ACC112 (cell line): ENCODE results near the gene HRH1.
A peak's percentile ranks its signal among the peaks of the same experiment; 100 is the strongest.
"Not testable (repeated sequence)": the region's sequence is repeated elsewhere in the genome, so short reads cannot be mapped to it uniquely, and the experiment has no call there.

Experiments used
- H2AFZ ChIP-seq: fragments of 200-600 bp; sonication (generic); one replicate; pipeline ENCODE4 v1.6.0; 2017; ENCODE audit warnings: antibody characterized with exemption, low read length; ENCODE audit not compliant: unreplicated experiment
- H3K27ac ChIP-seq: fragments of 200-600 bp; sonication (generic); 2 replicates; pipeline ENCODE4 v1.5.1; 2014; ENCODE audit warnings: low read depth, mild to moderate bottlenecking, antibody characterized with exemption, low read length, moderate library complexity
- H3K27me3 ChIP-seq: fragments of 200-600 bp; sonication (generic); 2 replicates; pipeline ENCODE4 v1.6.1; 2014; ENCODE audit warnings: mild to moderate bottlenecking, antibody characterized with exemption, low read length, moderate library complexity, mixed read lengths; ENCODE audit not compliant: insufficient read depth
- H3K36me3 ChIP-seq: fragments of 200-600 bp; sonication (generic); 2 replicates; pipeline ENCODE4 v1.6.1; 2016; ENCODE audit warnings: mild to moderate bottlenecking, antibody characterized with exemption, low read length, moderate library complexity, mixed read lengths; ENCODE audit not compliant: insufficient read depth
- H3K4me1 ChIP-seq: fragments of 200-600 bp; sonication (generic); one replicate; pipeline ENCODE4 v1.6.1; 2016; ENCODE audit warnings: low read length, mixed read lengths; ENCODE audit not compliant: insufficient read depth, unreplicated experiment, control insufficient read depth
- H3K4me3 ChIP-seq: fragments of 200-600 bp; sonication (generic); 2 replicates; pipeline ENCODE4 v1.5.1; 2014; ENCODE audit warnings: mild to moderate bottlenecking, low read depth, low read length
- H3K79me2 ChIP-seq: fragments of 200-600 bp; sonication (generic); one replicate; pipeline ENCODE4 v1.6.0; 2016; ENCODE audit warnings: low read length; ENCODE audit not compliant: control insufficient read depth, unreplicated experiment, insufficient read depth

Gene HRH1, protein sequence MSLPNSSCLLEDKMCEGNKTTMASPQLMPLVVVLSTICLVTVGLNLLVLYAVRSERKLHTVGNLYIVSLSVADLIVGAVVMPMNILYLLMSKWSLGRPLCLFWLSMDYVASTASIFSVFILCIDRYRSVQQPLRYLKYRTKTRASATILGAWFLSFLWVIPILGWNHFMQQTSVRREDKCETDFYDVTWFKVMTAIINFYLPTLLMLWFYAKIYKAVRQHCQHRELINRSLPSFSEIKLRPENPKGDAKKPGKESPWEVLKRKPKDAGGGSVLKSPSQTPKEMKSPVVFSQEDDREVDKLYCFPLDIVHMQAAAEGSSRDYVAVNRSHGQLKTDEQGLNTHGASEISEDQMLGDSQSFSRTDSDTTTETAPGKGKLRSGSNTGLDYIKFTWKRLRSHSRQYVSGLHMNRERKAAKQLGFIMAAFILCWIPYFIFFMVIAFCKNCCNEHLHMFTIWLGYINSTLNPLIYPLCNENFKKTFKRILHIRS

DNA sequence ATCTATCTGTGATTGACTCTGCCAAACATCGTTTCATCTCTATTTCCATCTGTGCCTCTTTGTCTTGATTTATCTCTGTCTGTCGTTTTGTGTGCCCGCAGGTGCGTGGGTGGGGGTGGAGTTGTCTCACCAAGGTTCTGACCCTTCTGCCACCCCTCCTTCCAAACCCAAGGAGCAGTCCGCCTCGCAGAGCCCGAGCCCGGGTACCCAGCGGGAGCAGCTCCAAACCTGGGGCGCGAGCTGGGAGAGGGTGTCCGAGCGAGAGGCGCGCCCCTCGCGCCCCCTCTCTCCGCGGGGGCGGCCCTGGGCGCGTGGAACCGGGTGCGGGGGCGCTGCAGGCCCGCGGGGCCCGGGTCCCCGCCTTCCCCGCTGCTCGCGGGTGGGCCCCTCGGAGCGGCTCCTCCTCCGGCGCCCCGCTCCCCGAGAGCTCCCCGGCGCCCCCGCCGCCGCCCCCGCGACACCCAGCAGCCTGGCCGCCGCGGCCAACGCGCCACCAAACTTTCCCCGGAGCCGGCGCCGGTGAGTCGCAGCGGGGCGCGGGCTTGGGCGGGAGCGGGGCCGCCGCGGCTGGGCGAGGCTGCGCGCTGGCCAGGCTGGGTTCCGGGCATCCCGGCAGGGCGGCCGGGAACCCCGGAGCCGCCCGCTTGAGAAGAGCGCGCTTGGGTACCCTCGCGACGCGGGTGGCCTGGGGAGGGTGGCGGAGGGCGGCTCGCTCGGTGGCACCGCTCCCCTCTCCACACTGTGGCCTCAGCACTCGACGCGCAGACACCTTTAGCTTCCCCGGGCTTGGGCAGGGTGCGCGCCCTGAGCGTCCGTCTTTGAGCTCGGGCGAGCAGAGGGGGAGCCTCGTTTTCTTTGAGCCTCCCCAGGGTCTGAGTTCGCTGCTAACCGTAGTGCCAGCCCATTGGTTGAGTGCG lies at the start of gene HRH1:
Gene HRH1 (plus strand): TSS at position 458 of the 917 bp plus-strand sequence. CDS start 104,545 bp downstream, outside the sequence.
- Histone ChIP-seq H3K36me3 (0 out of 2 replicates have a peak, but pooled peaks cover 10% of the 10 kb centered on the region), H2AFZ (peak within 1 kb of the TSS; percentile 64), H3K27me3 (no peaks in the 10 kb centered on the region), H3K4me1 (peaks cover 51% of the 10 kb centered on the region), H3K4me3 (peak within 1 kb of the TSS; percentile 90), H3K79me2 (peaks cover 38% of the 10 kb centered on the region), H3K27ac (peak within 1 kb of the TSS; percentile 76)

DNA sequence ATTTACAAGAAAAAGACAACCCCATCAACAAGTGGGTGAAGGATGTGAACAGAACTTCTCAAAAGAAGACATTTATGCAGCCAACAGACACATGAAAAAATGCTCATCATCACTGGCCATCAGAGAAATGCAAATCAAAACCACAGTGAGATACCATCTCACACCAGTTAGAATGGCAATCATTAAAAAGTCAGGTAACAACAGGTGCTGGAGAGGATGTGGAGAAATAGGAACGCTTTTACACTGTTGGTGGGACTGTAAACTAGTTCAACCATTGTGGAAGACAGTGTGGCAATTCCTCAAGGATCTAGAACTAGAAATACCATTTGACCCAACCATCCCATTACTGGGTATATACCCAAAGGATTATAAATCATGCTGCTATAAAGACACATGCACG lies 41.0 kb upstream of the HRH1 start:
- H2AFZ ChIP-seq, H3K27ac ChIP-seq, H3K27me3 ChIP-seq, H3K36me3 ChIP-seq, H3K79me2 ChIP-seq, H3K4me1 ChIP-seq, H3K4me3 ChIP-seq: not testable (repeated sequence)

DNA sequence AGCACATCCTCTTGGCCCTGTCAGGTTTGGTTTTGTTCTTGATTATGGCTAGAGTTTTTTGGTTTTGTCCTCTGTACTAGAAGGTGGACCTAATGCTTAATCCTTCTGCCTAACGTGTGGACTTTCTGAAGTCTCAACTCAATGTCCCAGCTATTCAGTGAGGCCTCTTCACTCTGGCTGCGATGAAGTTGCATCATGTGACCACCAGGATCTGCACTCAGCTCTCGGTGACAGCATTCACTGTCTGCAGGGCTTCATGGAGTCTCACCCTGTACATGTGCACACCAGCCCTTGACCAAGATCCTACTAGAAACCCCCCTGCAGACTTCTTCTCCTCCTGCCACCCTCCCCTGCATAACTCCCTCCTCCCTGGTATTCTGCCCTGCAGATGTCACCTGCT lies 38.7 kb upstream of the HRH1 start:
- peaks cover 13% of the 10 kb centered on the region for H3K4me1 ChIP-seq
- H3K27ac ChIP-seq = no peak overlapping the region
- no peaks in the 10 kb centered on the region for H3K79me2 ChIP-seq
- H3K4me3 ChIP-seq = no peak overlapping the region
- H3K36me3 ChIP-seq = no peaks in the 10 kb centered on the region
- no peaks in the 10 kb centered on the region for H3K27me3 ChIP-seq
- no peak overlapping the region for H2AFZ ChIP-seq

DNA sequence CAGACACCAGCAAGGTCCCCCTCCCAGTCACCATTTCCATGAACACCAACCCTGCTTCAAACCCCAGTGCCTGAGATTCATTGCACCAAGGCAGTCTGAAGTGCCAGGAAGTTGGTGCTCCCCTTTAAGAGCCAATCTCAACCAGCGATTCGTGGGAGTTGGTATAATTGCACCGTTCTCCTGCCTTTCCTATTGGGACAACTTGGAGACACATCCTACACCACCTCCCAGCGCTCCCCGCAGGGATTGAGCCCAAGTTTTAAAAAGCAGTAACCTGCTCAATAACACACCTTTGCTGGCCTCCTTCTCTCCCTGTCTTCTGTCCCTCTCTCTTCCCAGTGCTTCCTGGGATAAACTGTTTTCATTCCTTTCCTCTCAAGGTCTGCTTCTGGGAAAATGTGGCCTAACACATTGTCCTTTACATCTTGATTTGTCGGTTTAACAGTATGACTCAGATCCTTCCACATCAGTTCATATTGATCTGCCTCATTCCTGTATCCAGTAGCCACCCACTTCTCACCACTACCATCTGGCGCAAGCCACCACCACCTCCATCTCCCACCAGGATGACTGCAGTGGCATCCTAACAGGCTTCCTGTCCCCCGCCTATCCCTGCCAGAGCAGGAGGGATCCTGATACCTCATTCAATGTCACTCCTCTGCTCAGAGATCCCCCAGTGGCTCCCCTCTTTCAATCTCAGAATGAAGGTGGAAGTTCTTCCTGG lies 37.8 kb upstream of the HRH1 start:
- Histone ChIP-seq H2AFZ (no peak overlapping the region), H3K36me3 (no peaks in the 10 kb centered on the region), H3K4me3 (no peak overlapping the region), H3K79me2 (no peaks in the 10 kb centered on the region), H3K27me3 (no peaks in the 10 kb centered on the region), H3K27ac (no peak overlapping the region), H3K4me1 (peaks cover 13% of the 10 kb centered on the region)

DNA sequence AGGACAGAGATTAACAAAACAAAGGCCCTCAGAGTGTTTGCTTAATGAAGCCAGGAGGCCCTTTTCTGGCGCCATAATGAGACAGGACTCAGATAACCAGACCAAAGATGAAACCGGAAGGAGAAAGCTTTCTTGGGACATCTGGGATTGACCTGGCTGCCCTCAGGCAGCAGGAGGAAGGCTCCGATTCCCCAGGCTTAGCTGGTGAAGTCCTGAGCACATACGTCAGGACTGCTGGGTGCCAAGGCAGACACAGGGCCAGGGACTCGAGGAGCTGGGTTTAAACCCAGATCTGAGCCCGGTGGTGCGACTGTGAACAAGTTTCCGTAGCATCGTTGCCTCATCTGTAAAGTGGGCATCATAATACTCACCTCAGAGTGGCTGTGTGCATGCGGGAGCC lies 36.7 kb upstream of the HRH1 start:
- peak overlapping the region; percentile 78 for H3K27ac ChIP-seq
- H3K4me3 ChIP-seq = no peak overlapping the region
- H3K36me3 ChIP-seq = no peaks in the 10 kb centered on the region
- no peaks in the 10 kb centered on the region for H3K27me3 ChIP-seq
- H3K4me1 ChIP-seq = peaks cover 13% of the 10 kb centered on the region
- H2AFZ ChIP-seq = no peak overlapping the region
- H3K79me2 ChIP-seq = no peaks in the 10 kb centered on the region

DNA sequence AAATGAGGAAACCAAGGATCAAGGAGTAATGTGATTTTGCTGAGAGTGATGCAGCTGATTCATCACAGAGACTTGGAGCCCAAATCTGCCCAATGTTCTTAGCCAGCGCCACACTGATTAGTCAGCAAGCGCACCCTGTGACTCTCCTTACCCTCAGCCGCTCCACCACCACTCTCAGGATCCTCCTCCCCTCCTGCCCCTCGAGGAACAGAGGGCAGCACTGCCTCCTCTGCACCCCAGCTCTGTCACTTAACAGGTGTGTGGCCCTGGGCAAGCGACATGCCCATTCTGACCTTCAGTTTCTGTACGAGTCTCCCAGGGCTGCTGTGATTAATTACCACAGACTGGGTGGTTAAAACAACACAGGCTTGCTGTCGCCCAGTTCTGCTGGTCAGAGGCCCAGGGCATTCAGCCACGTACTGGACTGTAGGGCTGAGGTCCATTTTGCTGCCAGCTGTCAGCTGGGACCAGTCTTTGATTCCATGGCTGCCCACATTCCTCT lies 36.1 kb upstream of the HRH1 start:
- no peaks in the 10 kb centered on the region for H3K36me3 ChIP-seq
- H2AFZ ChIP-seq = peak overlapping the region; percentile 81
- peaks cover 13% of the 10 kb centered on the region for H3K4me1 ChIP-seq
- no peaks in the 10 kb centered on the region for H3K27me3 ChIP-seq
- H3K27ac ChIP-seq = peak overlapping the region; percentile 78
- no peaks in the 10 kb centered on the region for H3K79me2 ChIP-seq
- H3K4me3 ChIP-seq = peak overlapping the region; percentile 7; the same call in 1 of the 2 replicates

DNA sequence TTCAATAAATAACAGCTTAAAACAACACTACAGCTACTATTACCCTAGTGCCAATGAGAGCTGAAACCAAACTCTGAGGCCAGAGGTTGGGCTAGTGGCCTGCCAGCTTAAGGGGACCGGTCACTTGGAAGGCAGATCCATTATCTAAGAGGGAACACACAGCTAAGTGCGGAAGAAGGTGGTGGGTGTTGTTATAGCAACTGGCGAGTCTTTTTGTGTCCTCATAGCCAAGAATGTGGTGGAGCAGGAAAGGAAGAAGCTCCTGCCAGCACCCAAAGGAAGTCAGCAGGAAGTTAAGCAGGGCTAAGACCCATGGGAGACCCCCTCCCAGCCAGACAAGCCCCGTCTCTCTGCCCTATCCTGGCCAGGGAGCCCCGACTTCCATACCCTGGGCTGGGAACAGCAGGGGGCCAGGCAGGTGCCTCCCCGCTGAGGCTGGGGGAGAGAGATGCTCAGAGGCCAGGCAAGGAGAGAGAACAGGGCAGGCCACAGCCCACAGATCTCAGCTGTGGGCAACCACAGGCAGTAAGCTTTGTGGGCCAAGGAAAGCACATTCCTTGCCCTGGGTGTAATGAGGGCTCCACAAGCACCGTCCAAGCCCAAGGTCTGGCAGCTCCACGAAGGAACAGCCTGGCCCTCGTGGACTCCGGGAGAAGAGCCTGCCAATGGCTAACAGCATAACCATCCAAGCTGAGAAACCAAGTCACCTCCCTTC lies 34.0 kb upstream of the HRH1 start:
- Histone ChIP-seq H3K4me3 (no peak overlapping the region), H3K79me2 (no peaks in the 10 kb centered on the region), H3K27ac (no peak overlapping the region), H2AFZ (no peak overlapping the region), H3K4me1 (peaks cover 13% of the 10 kb centered on the region), H3K36me3 (no peaks in the 10 kb centered on the region), H3K27me3 (no peaks in the 10 kb centered on the region)

DNA sequence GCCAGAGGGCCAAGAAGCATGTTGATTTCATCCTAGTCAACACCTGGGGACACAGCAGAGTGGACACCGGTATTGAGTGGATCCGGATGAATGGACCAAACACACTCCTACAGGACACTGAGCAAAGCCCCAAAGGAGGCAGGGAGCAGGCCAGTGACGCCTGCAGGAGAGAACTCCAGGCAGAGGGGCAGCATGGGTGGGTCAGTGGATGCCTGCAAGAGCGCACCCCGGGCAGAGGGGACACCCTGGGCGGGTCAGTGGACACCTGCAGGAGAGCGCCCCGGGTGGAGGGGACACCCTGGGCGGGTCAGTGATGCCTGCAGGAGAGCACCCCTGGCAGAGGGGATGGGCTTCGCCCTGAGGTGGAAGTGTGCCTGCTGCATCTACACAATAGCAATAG lies 27.6 kb upstream of the HRH1 start:
- no peaks in the 10 kb centered on the region for H3K27me3 ChIP-seq
- H3K27ac ChIP-seq = no peak overlapping the region
- H2AFZ ChIP-seq = no peak overlapping the region
- H3K4me3 ChIP-seq = no peak overlapping the region
- no peaks in the 10 kb centered on the region for H3K36me3 ChIP-seq
- H3K79me2 ChIP-seq = no peaks in the 10 kb centered on the region
- no peaks in the 10 kb centered on the region for H3K4me1 ChIP-seq

DNA sequence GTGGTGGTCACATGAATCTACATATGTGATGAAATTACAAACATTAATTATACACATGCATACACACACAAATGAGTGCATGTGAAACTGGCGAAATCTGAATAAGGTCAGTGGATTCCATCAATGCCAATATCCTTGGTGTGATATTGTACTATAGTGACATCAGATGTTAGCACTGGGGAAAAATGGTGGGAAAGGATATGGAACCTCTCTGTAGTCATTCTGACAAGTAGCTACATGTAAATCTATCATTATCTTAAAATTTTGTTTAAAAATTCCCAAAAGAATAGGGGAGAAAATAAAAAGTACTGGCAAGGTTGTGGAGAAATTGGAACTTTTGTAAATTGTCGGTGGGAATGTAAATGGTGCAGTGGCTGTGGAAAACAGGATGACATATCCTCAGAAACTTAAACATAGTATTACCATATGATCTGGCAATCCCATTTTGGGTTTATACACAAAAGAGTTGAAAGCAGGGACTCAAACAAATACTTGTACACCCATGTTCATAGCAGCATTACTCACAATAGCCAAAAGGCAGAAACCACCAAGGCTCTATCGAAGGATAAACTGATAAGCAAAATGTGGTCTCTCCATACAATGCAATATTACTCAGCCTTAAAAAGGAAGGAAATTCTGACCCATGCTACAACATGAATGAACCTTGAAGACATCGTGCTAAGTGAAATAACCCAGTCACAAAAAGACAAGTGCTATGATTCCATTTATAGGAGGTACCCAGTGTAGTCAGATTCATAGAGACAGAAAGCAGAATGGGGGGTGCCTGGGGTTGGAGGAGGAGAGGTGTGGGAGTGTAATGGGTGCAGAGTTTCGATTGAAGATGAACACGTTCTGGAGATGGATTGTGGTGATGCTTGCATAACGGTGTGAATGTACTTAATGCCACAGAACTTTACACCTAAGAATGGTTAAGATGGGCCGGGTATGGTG lies 25.3 kb upstream of the HRH1 start:
- H3K4me1 ChIP-seq = no peaks in the 10 kb centered on the region
- no peaks in the 10 kb centered on the region for H3K36me3 ChIP-seq
- no peaks in the 10 kb centered on the region for H3K79me2 ChIP-seq
- no peak overlapping the region for H3K4me3 ChIP-seq
- H2AFZ ChIP-seq = no peak overlapping the region
- H3K27ac ChIP-seq = no peak overlapping the region
- no peaks in the 10 kb centered on the region for H3K27me3 ChIP-seq
